Measurements from ENCODE around the gene TAS1R3. TPM values are rescaled to one million over a fixed set of nuclear protein-coding genes. Genes with fewer than 3 reads are reported as not detected.

The TAS1R3 gene
- total and polyA plus RNA-seq, 2 of the 4 experiments (the other 2 are of a cell fraction) = under 0.01 to 0.05 TPM

- TF ChIP-seq RAD21 (IDR thresholded peaks at IDR 0.05; ENCODE audit: low read length) (no peak), SMC3 (IDR thresholded peaks at IDR 0.05; ENCODE audit: low read depth, low read length) (no peak), CEBPB (IDR thresholded peaks at IDR 0.05; ENCODE audit: low read depth, low read length) (no peak)
These were observed 9.6 kb upstream of the TAS1R3 start (continued) for GRCh38 chr1:1321477-1321876.

- Histone ChIP-seq H3K9me1 (ENCODE audit: insufficient read depth, low read length) (peaks cover 4% of the 10 kb centered on the region), H3K27ac (ENCODE audit: insufficient read depth, low read length) (no peak overlapping the region), H4K20me1 (ENCODE audit: insufficient read depth, low read length) (peaks cover 70% of the 10 kb centered on the region), H3K4ac (ENCODE audit: low read depth, low read length) (no peak overlapping the region), H3K23ac (ENCODE audit: low read depth, low read length) (no peak overlapping the region), H2AK9ac (replicated peaks; ENCODE audit: low read depth, low read length, poor library complexity) (no peak overlapping the region), H3K4me3 (ENCODE audit: insufficient read depth, low read depth, low read length) (no peak overlapping the region), H3K18ac (ENCODE audit: low read depth, low read length) (no peak overlapping the region), H3K9ac (ENCODE audit: low read depth, low read length) (no peak overlapping the region), H3K14ac (replicated peaks; ENCODE audit: low read depth, low read length) (no peak overlapping the region), H2BK15ac (ENCODE audit: low read depth, low read length) (no peak overlapping the region), H4K91ac (ENCODE audit: insufficient read depth, low read depth, low read length) (no peak overlapping the region), H3K9me3 (ENCODE audit: control insufficient read depth, insufficient read depth, low read length) (no peaks in the 10 kb centered on the region), H2BK120ac (ENCODE audit: low read depth, low read length) (no peak overlapping the region), H3K36me3 (ENCODE audit: control insufficient read depth, insufficient read depth, low read length) (peaks cover 24% of the 10 kb centered on the region), H2AK5ac (ENCODE audit: low read depth, low read length) (no peak overlapping the region), H2BK20ac (ENCODE audit: low read depth, low read length) (no peak overlapping the region), H4K5ac (ENCODE audit: low read depth, low read length) (no peak overlapping the region), H4K8ac (ENCODE audit: low read depth in 2 of 2, low read length in 2 of 2) (no peak overlapping the region), H3K79me1 (ENCODE audit: low read depth in 1 of 2, low read length in 2 of 2) (peaks cover 2 to 70% of the 10 kb centered on the region in 2 experiments), H3K56ac (ENCODE audit: extremely low read depth, insufficient read depth, low read length) (no peak overlapping the region), H2AFZ (replicated peaks; ENCODE audit: low read length, poor library complexity) (no peak overlapping the region), H3K27me3 (ENCODE audit: control insufficient read depth, insufficient read depth, low read length) (no peaks in the 10 kb centered on the region), H2BK5ac (ENCODE audit: low read depth, low read length, poor library complexity, severe bottlenecking) (no peak overlapping the region), H3K4me1 (ENCODE audit: control insufficient read depth, insufficient read depth, low read length) (peaks cover 15% of the 10 kb centered on the region; the same call in 1 of the 2 replicates), H3K4me2 (ENCODE audit: low read depth, low read length) (no peak overlapping the region)
- dilution Hi-C loops (cut with HindIII; ENCODE audit: low sequenced_read_pairs, unreplicated experiment) (no loop called here), intact Hi-C loops (cut with micrococcal nuclease) (no loop called here), in situ Hi-C loops (cut with MboI; ENCODE audit: low sequenced_read_pairs) (no loop called here)
- ChIA-PET POLR2A (ENCODE audit: unreplicated experiment) (no interaction called here), CTCF (no interaction called here)
- DNase-seq (no peak), ATAC-seq (ENCODE audit: low read depth) (no peak)
- 80% methylated on average over 1 of the region's 14 CpGs; no CpG with 5 or more reads in 1 of the 2 experiments for WGBS, 2 experiments (ENCODE audit: extremely low coverage in 2 of 2, insufficient read length in 1 of 2)
- BruUV-seq (replicated peaks) = no TSS peak
- TF ChIP-seq RAD21 (IDR thresholded peaks at IDR 0.05; ENCODE audit: low read length) (no peak), MAFK (IDR thresholded peaks at IDR 0.05; ENCODE audit: low read depth, low read length) (no peak), NFE2L2 (IDR thresholded peaks at IDR 0.05; ENCODE audit: low read depth, low read length) (no peak), RFX5 (IDR thresholded peaks at IDR 0.05; ENCODE audit: low read depth, low read length) (no peak), SMC3 (IDR thresholded peaks at IDR 0.05; ENCODE audit: low read depth, low read length) (no peak), CTCF (conservative IDR thresholded peaks at IDR 0.05; ENCODE audit: low read depth, low read length) (no peak), CHD1 (IDR thresholded peaks at IDR 0.05; ENCODE audit: low read depth, low read length) (no peak), MXI1 (IDR thresholded peaks at IDR 0.05; ENCODE audit: borderline replicate concordance, low read depth, low read length) (no peak), POLR2A (IDR thresholded peaks at IDR 0.05; ENCODE audit: low read depth, low read length) (no peak), BHLHE40 (IDR thresholded peaks at IDR 0.05; ENCODE audit: low read depth, low read length) (no peak), FOS (IDR thresholded peaks at IDR 0.05; ENCODE audit: low read depth, low read length) (no peak), ELK1 (IDR thresholded peaks at IDR 0.05; ENCODE audit: borderline replicate concordance, low read depth, low read length) (no peak), MAZ (IDR thresholded peaks at IDR 0.05; ENCODE audit: borderline replicate concordance, low read depth, low read length) (no peak), USF2 (IDR thresholded peaks at IDR 0.05; ENCODE audit: low read depth, low read length) (no peak), CEBPB (IDR thresholded peaks at IDR 0.05; ENCODE audit: low read depth, low read length) (no peak)
These were observed 8.7 kb upstream of the TAS1R3 start for GRCh38 chr1:1322418-1322817.
